Progenitor cell of endocrine pancreas (in vitro differentiated cells): ENCODE measurements around the gene COPG1. TPM values are rescaled to one million over a fixed set of nuclear protein-coding genes. Genes with fewer than 3 reads are reported as not detected.
A peak's percentile ranks its signal among the peaks of the same experiment; 100 is the strongest.

Source experiments
- DNase-seq: peaks from one replicate; pipeline ENCODE4 v3.0.0; 2021; ENCODE audit warnings: low spot score; ENCODE audit not compliant: unreplicated experiment
- H3K27ac Mint-ChIP-seq: 2 replicates; pipeline ENCODE4 v1.8.0; 2021; ENCODE audit warnings: mild to moderate bottlenecking, moderate library complexity, mixed read lengths
- H3K27me3 Mint-ChIP-seq: 2 replicates; pipeline ENCODE4 v1.8.0; 2021; ENCODE audit warnings: mixed read lengths
- H3K36me3 Mint-ChIP-seq: 2 replicates; pipeline ENCODE4 v1.8.0; 2022; ENCODE audit warnings: mixed read lengths; ENCODE audit not compliant: insufficient read depth
- H3K4me1 Mint-ChIP-seq: 2 replicates; pipeline ENCODE4 v1.8.0; 2021; ENCODE audit warnings: low read depth, mixed read lengths
- H3K4me3 Mint-ChIP-seq: 2 replicates; pipeline ENCODE4 v1.8.0; 2021; ENCODE audit warnings: low read depth, mild to moderate bottlenecking, moderate library complexity, mixed read lengths
- H3K9me3 Mint-ChIP-seq: 2 replicates; pipeline ENCODE4 v1.8.0; 2021; ENCODE audit warnings: low read depth, mixed read lengths
- CTCF ChIP-seq: fragments of 200-600 bp; sonication (generic); IDR thresholded peaks from one replicate; pipeline ENCODE4 v1.5.0; 2021; ENCODE audit warnings: antibody characterized with exemption, mild to moderate bottlenecking; ENCODE audit not compliant: unreplicated experiment
- total RNA-seq: library from RNA; stranded (reverse); gene quantifications from 2 replicates; pipeline ENCODE4 v1.2.1, GENCODE V29; 2021

Gene COPG1
- total RNA-seq, 1 donor from 2014 or later = 141 TPM

GRCh38 chr3:129228891-129229585, 20.4 kb upstream of the COPG1 start:
- peak; percentile 13 for TF ChIP-seq CTCF
- H3K27ac Mint-ChIP-seq = no peak overlapping the region
- H3K4me3 Mint-ChIP-seq = no peak overlapping the region
- H3K9me3 Mint-ChIP-seq = no peaks in the 10 kb centered on the region
- H3K4me1 Mint-ChIP-seq = no peaks in the 10 kb centered on the region
- DNase-seq = no peak
- H3K27me3 Mint-ChIP-seq = no peaks in the 10 kb centered on the region
- H3K36me3 Mint-ChIP-seq = no peaks in the 10 kb centered on the region

GRCh38 chr3:129230311-129231019, 18.9 kb upstream of the COPG1 start:
- Mint-ChIP-seq H3K27ac (peak overlapping the region; percentile 73), H3K36me3 (no peaks in the 10 kb centered on the region), H3K4me3 (no peak overlapping the region), H3K27me3 (no peaks in the 10 kb centered on the region), H3K9me3 (no peaks in the 10 kb centered on the region), H3K4me1 (no peaks in the 10 kb centered on the region)
- TF ChIP-seq CTCF = no peak
- no peak for DNase-seq

- no peaks in the 10 kb centered on the region for H3K4me1 Mint-ChIP-seq
- no peaks in the 10 kb centered on the region for H3K27me3 Mint-ChIP-seq
- no peak for DNase-seq
- H3K36me3 Mint-ChIP-seq = no peaks in the 10 kb centered on the region
- no peaks in the 10 kb centered on the region for H3K9me3 Mint-ChIP-seq
- H3K27ac Mint-ChIP-seq = peak overlapping the region; percentile 85
- no peak for TF ChIP-seq CTCF
- no peak overlapping the region for H3K4me3 Mint-ChIP-seq
Measured at GRCh38 chr3:129231331-129232119, 17.9 kb upstream of the COPG1 start.

- no peak for TF ChIP-seq CTCF
- H3K36me3 Mint-ChIP-seq = no peaks in the 10 kb centered on the region
- no peaks in the 10 kb centered on the region for H3K27me3 Mint-ChIP-seq
- DNase-seq = no peak
- no peaks in the 10 kb centered on the region for H3K4me1 Mint-ChIP-seq
- H3K9me3 Mint-ChIP-seq = no peaks in the 10 kb centered on the region
- no peak overlapping the region for H3K4me3 Mint-ChIP-seq
- no peak overlapping the region for H3K27ac Mint-ChIP-seq
Measured at GRCh38 chr3:129233538-129233937, 15.9 kb upstream of the COPG1 start.

- no peak overlapping the region for H3K4me3 Mint-ChIP-seq
- TF ChIP-seq CTCF = no peak
- H3K9me3 Mint-ChIP-seq = no peaks in the 10 kb centered on the region
- H3K36me3 Mint-ChIP-seq = no peaks in the 10 kb centered on the region
- no peak overlapping the region for H3K27ac Mint-ChIP-seq
- no peak for DNase-seq
- H3K27me3 Mint-ChIP-seq = no peaks in the 10 kb centered on the region
- H3K4me1 Mint-ChIP-seq = no peaks in the 10 kb centered on the region
Measured at GRCh38 chr3:129234441-129234840, 15.0 kb upstream of the COPG1 start.
